Transverse colon (tissue), 4 donors: Measurements from ENCODE around the gene RNF44.

Experiments used
- CTCF ChIP-seq, 5 experiments: fragments of 200-600 bp in 3 of 5; fragments of 450-650 bp in 2 of 5; sonication (generic) in 3 of 5; IDR thresholded peaks; 1 replicate in 2 of 5; 2 replicates in 3 of 5; pipeline ENCODE4 v1.5.1; 2016 to 2017; ENCODE audit warnings: antibody characterized with exemption in 5 of 5, inconsistent platforms in 3 of 5, mild to moderate bottlenecking in 2 of 5, moderate library complexity in 1 of 5
- EP300 ChIP-seq: sonication (generic); formaldehyde crosslinking; IDR thresholded peaks from one replicate; pipeline ENCODE4 v1.6.1; 2017; ENCODE audit warnings: antibody characterized with exemption, low read depth
- POLR2A ChIP-seq: fragments of 450-650 bp; IDR thresholded peaks from one replicate; pipeline ENCODE4 v1.6.1; 2016; ENCODE audit warnings: antibody characterized with exemption, mild to moderate bottlenecking, moderate library complexity
- POLR2AphosphoS5 ChIP-seq, 3 donors: sonication (generic); formaldehyde crosslinking; IDR thresholded peaks; one replicate each; pipeline ENCODE4 v1.6.1; 2016; ENCODE audit warnings: antibody characterized with exemption in 3 of 3

GRCh38 chr5:176521286-176521685, 15.9 kb downstream of the RNF44 start:
- TF ChIP-seq EP300 (no peak), CTCF (IDR thresholded peaks at IDR 0.05) (no peak), POLR2A (no peak), POLR2AphosphoS5 (IDR thresholded peaks at IDR 0.05) (no peak)
